Measurements from ENCODE around the gene PDE8B.

The PDE8B gene, protein sequence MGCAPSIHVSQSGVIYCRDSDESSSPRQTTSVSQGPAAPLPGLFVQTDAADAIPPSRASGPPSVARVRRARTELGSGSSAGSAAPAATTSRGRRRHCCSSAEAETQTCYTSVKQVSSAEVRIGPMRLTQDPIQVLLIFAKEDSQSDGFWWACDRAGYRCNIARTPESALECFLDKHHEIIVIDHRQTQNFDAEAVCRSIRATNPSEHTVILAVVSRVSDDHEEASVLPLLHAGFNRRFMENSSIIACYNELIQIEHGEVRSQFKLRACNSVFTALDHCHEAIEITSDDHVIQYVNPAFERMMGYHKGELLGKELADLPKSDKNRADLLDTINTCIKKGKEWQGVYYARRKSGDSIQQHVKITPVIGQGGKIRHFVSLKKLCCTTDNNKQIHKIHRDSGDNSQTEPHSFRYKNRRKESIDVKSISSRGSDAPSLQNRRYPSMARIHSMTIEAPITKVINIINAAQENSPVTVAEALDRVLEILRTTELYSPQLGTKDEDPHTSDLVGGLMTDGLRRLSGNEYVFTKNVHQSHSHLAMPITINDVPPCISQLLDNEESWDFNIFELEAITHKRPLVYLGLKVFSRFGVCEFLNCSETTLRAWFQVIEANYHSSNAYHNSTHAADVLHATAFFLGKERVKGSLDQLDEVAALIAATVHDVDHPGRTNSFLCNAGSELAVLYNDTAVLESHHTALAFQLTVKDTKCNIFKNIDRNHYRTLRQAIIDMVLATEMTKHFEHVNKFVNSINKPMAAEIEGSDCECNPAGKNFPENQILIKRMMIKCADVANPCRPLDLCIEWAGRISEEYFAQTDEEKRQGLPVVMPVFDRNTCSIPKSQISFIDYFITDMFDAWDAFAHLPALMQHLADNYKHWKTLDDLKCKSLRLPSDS

DNA sequence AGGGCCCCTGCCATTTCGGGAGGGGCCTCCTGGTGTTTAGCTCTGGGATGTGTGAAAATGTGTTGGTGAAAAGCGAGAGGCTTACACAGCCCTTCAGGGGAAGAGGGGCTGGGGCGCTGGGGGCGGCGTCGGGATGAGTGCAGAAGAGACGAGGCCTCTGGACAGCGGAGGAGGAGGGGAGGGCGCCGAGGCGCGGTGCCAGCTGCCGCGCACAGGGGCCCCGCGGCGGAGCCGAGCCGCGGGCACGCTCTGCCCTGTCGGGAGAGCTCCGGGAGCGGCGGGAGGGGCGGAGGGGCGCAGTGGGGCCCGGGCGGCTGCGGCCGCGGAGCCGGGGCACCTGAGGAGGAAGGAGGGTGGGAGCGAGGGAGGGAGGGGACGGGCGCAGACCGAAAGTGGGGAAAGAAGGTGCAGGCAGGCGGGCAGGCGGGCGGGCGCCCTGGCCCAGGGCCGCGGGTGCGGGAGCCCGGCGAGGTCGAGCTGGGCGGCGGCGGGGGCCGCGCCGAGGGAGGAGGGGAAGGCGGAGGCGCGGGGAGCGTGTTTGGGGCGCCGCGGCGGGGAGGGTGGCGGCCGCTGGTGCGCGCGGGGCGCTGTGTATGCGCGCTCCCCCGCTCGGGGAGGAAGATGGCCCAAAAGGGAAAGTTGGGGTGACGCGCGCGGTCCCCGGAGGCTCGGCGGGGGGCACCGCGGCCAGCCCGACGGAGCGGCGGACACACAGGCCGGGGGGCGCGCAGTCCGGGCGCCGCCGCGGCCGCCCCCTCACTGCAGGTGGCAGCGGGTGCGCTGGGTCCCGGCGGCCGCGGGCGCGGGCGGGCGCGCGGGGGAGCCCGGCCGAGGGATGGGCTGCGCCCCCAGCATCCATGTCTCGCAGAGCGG, at the start of gene PDE8B:
Gene PDE8B, plus strand, starts transcription at position 590 of the 873 bp plus-strand sequence. Its CDS starts 246 bp downstream, at position 836.
- DNase-seq = no peak

DNA sequence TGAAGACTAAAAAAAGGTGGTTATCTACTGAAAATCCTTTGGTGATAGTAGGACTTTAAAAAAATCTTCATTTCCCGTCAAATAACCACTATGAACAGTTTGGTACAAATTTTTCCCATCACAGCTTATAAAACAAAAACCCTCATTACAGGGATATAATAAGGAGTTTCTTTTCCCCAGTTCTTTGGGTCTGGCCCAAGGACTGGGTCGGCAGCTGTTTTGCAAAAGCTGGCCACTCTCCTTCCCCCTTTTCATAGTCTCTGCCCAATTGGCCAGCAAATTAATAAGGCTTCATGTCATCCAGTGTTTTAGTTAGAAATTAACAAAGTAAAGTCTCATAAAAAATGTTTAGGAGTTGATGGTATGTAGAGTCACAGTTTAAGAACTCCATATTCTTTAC, 47.0 kb upstream of the PDE8B start:
- no peak for DNase-seq

DNA sequence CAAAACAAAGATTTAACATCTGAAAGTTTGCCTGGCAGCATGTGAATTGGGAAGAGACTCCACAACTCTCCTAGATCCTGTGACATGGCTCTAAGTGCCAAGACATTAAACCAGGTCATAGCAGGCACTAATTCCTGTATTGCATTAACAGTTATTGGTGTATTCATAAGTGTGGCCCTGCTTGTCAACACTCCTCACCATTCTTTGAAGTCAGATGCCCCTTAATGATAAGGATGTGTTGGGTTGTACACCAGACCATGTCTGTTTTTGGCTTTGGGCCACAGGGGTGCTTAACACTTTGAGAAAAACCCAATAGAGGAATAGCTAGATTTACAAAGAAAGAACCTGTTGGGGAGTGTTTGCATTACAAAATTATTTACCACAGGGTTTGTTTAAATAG, 43.4 kb upstream of the PDE8B start:
- no peak for DNase-seq

DNA sequence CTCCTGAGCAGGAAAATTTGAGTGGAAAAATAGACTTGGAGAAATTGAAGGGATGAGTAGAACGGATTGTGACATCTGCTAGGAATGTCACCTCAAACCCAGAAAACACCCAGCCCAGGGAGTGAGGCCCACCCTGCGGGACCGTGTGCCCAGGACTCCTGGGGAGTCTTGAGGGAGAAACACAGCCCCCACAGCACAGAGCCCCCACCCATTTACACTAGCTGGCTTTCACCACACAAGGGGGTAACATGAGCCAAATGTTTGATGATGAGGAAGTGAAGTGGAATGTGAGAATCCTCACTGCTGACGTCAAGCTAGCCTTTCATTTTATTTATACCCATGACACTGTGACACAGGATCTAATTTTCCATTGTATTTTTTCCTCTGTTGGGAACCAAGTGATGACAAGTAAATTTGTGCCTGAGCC, 42.8 kb upstream of the PDE8B start:
- no peak for DNase-seq

DNA sequence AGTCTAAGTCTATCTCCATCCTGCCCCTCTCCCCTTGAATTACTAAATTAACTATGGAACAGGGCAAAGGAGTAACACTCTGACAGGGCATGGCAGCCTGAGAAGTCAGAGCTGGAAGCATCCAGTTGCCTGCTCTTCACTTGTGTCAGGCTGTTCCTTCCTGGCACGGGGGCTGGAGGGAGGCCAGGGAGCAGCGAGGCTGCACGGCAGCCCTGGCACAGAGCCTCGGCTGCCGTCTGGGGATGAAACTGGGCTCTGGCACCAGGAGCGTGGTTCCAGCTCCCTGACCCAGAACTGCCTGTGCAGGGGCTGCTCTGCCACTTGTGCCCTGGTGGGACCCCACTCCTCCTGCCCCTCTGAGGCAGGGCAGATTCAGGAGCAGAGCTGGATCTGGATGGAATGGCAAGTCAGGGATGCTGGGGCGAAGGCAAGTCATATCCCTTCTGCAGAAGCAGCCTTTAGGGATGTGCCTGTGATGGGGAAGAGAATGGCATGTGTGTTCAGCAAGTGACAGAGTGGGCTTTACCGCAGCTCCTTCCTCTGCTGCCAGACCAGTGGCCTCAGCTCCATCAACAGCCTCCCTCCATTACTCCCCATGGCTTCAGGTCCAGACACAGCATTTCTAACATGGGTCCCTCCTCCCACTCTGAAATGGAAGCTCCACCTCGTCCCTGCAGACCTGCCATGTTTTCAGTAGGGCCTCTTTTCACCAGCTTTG, 42.2 kb upstream of the PDE8B start:
- no peak for DNase-seq

DNA sequence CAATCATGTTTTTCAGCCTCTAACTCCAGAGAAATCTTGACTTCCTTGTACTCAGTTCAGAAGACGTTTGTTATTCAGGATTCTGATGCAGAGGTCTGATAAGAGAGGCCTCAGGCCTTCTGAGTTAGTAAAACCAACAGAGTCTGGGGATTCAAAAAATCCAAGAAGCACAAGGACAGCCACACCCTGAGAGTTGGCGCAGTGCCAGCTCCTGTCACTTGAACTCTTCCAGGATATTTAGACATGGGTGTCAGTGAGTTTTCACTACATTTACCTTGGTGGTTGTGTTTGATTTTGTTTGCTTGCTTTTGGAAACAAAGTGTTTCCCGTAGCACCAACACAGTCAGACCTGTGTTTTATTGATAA, 41.6 kb upstream of the PDE8B start:
- no peak for DNase-seq

DNA sequence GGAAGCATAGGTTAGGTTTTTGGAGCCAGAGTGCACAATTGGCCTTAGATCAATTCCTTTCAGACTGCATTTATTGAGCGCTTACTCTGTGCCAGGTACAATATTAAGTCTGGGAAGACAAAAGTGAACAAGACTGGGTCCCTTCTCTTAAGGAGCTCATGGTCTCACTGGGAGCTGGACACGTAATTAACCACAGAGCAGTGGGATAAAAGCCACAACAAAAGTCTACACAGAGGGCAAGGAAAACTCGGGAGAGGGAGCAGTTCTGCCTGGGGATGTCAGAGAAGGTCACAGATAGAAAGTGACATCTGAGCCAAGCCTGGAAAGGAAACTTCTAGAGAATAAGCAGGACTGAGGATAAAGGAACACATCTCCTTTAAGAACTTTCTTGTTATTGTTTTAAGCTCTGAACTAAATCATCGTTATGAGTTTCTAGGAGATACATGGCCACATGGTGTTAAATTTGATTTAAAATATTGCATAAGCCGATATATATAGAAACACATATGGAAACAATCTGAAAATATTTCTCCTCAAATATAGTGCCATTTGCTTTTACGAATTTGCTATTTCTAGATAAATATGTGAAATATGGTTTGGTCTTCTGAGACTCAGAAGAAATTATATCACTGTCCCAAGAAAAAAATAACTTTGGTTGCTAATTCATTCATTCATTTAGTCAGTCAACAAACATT, 40.1 kb upstream of the PDE8B start:
- no peak for DNase-seq

DNA sequence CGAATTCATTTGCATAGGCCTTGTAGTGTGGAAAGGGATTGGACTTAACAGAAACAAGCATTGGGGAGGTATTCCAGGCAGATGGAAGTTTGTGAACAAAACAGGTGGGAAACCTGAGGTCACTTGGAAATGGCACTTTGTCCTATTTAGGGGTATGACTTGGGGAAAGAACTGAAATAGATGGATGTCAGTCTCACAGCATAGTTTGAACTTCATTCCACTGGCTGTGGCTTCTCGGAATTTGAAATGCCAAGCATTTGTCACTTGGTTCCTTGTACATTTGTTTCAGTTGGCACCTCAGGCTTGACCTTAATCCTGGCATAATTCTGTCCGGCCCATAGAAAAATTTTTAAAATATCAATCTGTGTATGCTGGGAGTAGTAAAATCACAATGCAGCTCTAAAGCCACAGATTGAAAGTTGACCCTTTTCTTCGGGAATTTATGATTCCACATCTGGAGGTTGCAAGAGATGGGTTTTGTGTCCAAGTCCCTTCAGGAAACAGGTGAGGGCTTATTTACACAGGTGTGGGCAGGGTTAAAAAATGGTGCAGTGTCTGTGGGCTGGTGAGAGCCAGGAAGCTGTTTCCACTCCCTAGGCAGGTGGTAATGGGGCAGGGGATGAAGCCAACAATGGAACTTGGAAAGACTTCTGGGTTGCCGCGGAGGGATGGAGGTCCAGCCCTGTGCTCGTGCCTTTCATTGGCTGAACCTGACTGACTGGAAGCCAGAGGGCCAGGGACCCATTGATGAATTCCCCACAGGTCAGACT, 39.2 kb upstream of the PDE8B start:
- DNase-seq = no peak

DNA sequence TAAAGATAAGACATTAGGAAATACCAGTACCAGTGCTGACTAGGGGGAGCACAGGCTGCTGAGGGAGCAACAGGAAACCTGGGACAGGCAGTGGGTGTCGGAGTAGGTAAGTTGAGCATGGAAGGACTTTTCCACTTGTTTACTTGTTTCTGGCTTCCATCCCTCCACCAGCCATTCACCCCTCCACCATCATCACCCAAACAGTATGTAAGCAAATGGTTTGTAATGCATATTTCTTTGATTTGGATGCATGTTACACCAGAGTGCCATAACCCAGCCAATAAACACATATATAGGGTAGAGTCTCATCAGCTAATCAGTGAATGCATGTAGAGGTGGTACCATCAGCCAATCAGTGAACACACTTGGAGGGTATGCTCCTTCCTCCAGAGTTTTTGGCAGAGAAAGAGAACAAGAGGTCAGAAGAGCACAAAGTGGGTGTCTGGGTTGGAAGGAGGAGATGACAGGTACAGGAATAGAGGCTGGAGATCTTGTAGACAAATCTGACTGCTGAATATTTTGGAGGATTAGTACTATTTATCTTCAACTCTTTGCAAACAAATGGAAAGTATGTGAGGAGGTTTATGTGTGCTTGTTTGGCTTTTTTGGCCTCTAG, 37.7 kb upstream of the PDE8B start:
- DNase-seq = no peak

DNA sequence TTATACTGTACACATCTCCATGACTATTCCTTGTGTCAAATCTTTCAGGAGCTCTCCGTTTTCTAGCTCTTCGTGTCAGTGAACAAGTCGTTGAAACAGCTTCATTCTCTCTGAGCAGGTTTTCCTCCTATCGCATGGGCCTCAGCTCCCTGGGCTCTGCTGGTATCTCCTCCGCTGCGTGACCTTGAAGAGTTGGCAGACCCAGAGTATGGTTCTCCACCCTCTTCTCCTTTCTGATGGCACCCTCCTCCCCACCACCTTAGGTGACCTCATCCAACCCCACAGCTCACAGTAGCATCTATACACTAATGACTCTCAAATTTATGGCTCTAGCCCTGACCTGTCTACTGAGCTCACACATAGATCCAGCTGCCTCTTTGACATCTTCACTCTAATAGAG, 36.0 kb upstream of the PDE8B start:
- DNase-seq = no peak

DNA sequence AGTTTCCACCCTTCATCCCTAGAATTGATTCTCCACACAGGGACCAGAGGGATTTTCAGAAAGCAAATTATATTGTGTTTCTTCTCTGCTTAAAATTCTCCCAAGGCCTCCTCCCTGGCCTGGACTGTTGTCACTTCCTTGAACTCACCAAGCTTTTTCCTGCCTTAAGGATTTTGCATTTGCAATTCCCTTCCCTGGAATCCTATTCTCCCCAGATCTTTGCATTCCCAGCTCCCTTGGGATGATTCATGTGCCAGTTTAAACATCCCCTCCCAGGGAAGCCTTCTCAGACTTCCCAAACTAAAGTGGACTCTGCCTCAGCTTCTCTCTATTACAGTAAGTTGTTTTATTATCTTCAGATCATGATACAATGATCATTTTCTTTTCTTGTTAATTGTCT, 35.2 kb upstream of the PDE8B start:
- DNase-seq = no peak

DNA sequence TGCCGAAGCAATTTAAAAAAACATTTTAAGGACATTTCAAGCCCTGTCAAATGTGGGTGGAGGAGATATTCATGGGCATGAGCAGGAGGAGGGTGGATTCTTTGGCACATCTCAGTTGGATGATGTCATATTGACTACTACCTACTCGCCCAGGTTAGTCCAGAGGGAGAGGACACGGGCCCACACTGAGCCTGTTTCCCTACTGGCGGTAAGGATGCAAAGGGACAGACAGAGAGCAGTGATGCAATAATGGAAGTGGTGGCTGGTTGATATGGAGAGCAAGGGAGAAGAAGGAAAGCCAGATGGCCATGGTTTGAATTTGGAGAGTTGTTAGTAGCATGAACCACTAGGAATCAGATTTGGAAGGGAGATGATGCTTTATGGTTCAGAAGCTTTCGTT, 34.1 kb upstream of the PDE8B start:
- no peak for DNase-seq

DNA sequence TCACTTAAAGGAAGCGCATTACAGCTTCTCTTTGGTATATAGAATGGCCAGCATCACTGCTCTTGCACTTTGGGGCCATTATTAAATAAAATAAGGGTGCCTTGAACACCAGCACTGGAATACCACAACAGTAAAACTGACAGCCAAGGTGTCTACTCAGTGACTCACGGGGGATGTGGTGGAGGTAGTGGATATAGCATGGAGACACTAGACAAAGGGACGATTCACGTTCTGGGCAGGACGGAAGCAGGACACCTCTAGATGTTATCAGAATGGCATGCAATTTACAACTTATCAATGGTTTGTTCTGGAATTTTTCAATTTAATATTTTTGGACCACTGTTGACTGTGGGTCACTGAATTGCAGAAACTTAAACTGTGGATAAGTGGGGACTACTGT, 32.9 kb upstream of the PDE8B start:
- no peak for DNase-seq

DNA sequence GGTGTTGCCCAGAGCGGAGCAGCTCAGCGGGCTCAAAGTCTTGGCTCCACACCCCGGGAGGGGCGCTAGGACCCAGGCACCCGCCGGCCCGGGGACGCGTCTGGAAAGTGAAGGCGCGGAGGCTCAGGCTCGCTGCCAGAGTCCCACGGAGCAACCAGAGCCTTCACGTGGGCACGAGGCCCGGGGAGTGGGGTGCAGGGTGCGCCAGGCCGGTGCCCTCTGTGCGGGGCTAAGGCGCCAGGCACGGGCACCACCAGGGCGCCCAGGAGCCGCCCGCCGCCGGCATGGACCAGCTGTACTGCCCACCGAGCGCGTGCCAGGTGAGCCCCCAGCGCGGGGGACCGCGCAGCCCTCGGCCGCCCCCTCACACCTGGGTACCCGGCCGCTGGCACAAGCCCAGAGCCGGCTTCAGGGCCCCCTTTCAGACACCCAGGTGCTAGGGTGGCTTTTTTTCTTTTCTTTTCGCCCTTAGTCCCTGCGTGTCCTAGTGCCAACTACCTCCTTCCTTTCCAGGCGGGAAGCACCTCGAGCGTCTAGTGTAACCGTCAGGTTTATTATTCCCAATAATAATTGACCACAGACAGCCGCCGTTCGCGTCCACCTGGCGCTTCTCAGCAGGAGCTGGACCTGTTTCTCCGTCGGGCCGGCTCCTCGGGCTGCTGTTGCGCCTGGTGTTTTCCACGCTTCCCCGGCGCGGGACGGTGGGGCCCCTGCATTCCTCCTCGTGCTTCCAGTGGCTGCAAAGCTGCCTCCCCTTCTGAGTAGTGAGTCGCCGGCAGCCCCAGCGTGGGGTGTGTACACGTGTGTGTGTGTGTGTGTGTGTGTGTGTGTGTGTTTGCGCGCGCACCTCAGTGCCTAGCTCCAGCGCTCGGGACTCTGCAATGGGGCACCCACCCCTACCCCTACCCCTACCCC, 30.1 kb upstream of the PDE8B start:
- peak in 1 of 2 experiments; percentile 2 for DNase-seq

DNA sequence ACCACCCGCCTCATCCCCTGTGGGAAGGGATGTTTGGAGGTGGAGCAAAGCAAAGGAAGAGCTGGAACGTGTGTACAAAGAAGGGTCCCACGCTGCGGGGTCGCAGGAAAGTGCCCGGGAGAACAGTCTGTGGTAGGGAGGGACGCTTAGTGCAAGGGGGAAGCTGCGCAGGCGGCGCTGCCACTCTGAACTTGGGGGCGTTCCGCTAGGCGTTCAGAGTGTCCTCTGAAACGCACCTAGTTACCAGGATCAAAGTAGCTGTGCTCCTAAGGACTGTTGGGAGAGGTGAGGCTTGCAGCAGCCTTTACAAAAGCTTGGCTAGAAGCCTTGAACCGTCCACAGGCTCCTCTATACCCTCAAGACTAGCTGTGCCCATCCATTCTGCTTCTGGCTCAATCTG, 29.3 kb upstream of the PDE8B start:
- DNase-seq = no peak

DNA sequence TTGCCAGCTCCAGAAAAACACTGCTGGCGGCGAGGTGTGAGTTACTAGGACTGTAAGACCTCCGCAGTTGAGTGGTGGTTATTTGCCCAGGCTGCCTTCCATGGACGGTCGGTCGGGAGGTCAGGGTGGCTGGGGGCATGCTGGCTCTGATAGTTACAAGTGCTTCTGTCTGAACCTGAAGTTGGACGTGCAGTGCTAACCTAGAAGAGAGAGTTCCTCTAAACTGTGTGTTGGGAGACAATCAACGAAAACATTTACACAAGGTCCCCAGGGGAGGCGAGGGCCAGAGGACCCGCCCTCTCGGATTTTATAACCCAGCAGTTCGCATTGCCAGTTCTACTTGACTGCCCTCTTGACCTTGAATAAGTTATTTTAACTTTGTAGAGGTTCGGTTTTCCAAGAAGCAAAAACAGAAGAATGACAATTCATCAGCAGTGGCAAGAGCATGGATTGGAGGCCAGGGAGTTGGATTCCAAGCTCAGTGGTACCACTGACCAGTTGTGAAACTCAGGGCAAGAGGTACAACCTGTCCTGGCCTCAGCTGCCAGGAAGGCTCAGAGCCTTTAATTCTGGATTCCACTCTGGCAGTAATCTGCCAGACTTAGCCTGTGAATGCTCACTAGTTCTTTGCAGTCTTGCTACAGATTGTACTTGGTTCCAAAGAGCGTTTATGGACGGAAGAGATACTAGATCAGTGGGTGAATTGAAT, 28.7 kb upstream of the PDE8B start:
- no peak for DNase-seq

DNA sequence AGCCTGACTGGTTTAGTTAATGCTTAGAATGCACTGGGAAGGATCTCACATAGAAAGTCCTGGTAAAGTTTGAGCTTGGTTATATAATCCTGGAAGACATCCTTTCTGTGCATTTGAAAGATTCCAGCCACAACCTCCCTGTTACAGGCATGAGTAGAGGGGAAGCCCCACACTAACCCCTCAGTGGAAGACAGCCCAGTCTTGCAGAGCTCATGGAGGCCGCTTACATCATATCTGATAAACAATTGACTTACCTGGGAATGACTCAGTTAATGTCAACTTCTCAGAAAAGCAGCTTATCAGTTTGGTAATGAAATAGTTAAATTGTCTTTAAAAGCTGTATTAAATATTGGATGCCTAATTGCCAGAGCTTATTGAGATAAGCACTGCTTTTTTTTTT, 28.1 kb upstream of the PDE8B start:
- DNase-seq = no peak

DNA sequence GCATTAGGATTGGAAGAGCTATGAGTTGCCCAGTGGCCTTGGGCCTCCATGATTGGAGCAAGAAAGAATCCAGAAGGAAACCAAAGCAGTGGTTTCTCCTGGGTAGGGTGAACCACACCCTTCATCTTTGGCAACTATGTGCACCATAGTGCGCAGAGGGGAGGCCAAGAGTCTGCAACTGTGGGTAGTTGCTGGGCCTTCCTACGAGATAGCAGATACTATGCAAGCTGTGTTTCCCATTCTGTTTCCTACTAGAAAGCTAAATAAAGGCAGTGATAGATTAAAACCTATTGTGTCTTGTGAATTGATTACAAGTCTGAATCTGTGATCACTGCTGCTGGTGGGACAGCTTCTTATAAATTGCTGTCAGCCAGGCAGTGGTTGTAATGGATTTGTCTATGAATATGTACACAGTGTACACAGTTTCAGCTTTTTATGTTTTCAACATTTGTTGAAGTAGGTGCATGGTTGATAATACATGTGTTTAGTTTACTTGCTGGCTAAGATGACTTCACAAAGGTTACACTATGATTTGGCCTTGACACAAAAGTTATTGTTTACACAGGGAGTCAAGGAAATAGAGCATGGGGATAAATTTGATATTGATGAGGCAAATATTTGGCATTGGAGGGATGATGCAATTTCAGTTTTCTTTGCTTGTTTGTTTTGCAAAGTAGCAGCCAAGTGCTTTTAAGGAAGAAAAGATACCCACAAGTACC, 23.7 kb upstream of the PDE8B start:
- DNase-seq = no peak
